NCI-H187 treated with DMSO at 0.1 percent for 48 hours (cell line): ENCODE measurements around the gene PCED1B.
"Not testable (repeated sequence)": the region's sequence is repeated elsewhere in the genome, so short reads cannot be mapped to it uniquely, and the experiment has no call there.

Experiments
- DNase-seq: peaks from one replicate; lab custom pipeline; 2025; lab: John Stamatoyannopoulos, UW

PCED1B gene

GRCh38 chr12:47206450-47207339 is 127.3 kb downstream of the PCED1B start:
- no peak for DNase-seq

DNA sequence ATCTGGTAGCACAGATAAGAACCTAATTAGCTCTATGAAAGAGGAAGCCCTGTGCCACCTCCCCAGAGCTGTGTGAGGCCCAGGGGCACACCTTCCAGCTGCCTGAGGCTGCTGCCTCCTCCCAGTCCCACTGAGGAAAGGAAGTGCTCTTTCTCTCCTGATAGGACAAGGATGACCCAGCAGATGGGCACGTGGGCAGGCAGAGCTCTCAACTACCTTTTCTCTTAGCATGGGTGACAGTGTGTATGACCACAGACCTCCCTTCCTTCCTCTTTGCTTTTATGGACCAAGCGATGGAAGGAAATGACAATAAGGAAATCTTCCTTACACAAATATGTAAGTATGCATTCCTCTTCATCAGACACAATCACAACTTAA is 127.9 kb downstream of the PCED1B start:
- no peak for DNase-seq

DNA sequence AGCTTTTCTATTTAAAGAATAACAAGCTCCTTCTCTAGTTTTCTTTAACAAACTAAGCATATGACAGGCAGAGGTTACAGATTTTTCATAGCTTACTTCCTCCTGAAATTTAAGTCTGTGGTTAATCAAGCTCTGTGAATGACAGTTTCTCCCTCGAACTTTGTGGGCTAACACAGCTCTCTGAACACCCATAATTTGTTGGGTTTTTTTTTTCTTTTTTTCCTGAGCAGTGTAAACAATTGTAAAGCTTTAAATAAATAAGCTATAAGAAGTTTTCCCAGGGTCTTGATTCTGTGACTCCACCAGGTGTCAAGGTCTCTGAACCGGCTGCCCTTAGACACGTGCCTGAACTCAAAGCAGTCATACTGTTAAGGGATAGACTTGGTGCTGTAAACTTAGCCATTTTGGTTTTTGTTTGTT is 128.4 kb downstream of the PCED1B start:
- DNase-seq, result no peak

DNA sequence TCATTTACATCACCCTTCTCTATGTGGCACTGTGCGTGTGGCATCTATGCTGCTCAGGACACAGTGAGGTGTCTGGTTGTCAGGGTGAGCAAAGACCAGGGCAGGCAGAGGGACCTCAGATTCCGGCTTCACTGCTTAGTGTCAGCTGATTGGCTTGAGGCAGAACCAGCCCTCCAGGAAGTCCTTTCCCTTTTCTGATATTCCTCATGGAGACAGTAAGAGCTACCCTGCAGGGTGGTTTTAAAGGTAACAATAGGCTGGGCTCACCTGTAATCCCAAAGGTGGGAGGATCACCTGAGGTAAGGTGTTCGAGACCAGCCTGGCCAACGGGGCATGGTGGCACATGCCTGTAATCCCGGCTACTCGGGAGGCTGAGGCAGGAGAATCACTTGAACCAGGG is 129.6 kb downstream of the PCED1B start:
- no peak for DNase-seq

DNA sequence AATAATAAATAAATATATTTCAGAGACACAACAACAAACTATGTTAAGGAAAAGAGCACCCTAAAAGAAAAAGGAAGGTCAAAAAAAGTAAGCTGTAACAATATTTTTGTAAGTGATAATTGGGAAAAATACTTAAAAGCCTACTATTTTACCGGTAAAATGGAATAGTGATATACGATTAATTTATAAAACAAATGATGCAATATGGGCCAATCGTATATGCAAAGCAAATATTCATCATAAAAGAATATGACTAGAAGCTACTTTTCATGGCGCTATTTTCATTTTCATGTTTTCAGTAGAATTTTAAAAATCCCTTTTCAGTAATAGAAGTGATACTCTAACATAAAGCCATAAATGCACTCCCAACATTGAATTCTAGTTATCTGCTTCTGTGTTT is 131.4 kb downstream of the PCED1B start:
- DNase-seq, result no peak

- DNase-seq, result no peak
Measured at GRCh38 chr12:47212701-47213039, 133.2 kb downstream of the PCED1B start.

DNA sequence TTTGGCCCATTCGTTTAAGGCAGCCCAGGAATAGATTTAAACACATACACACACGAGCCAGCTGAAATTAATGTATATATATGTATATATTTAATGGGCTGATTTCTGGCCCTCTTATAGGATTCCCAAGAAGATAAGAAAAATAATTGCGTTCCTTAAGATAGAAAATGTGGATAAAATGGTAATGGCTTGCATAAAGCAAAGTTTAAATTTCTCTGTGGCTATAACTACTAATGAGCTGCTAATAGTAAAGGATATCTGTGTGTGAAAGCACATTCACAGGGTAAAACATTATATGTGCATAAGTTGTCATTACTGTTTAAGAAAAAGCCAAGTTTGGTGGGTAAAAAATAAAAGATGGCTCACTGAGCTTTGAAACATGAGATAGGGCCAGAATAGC is 134.0 kb downstream of the PCED1B start:
- no peak for DNase-seq

- DNase-seq, result no peak
Measured at GRCh38 chr12:47214001-47214619, 134.7 kb downstream of the PCED1B start.

DNA sequence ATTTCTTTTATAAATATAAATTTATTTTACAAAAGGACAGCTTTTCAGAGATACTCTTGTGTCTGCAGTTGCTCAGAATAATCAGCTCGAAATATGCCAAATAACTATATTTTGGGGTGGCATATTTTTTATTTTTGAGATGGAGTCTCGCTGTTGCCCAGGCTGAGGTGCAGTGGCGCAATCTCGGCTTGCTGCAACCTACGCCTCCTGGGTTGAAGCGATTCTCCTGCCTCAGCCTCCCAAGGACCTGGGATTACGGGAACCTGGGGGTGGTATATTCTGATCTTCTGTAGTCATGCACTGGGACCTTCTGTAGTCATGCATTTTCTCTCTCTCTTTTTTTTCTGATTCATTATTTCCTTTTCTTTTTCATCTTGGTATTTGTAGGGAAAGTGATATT is 135.3 kb downstream of the PCED1B start:
- DNase-seq, result no peak

DNA sequence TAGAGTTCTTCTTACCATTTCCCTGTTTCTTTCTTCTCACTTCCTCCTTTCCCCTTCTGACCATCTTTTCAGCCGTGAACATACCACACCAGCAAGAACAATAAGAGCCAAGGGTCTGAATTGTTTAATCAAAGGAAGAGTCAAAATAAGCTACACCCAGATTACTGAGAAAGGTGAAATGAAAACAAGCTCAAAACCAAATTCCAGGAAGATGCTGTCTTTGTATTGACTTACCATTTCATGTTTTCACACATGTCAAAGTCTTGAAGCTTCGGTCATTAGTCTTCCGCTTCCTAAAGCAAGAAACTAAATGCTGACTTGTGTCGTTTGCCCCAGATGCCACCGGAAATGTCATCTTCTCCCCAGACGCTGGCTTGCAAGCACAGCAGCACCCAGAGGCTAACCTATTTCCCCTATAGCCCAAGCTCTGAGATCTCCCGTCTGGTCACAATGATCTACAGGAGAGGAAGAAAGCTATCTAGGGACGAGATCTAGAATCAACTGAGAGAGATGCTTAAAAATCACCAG is 136.8 kb downstream of the PCED1B start:
- DNase-seq, result no peak

GRCh38 chr12:47217595-47217869 is 138.1 kb downstream of the PCED1B start:
- DNase-seq, result not testable (repeated sequence)

- DNase-seq, result no peak
Measured at GRCh38 chr12:47218191-47218654, 138.8 kb downstream of the PCED1B start.

GRCh38 chr12:47219243-47219642 is 139.8 kb downstream of the PCED1B start:
- no peak for DNase-seq

DNA sequence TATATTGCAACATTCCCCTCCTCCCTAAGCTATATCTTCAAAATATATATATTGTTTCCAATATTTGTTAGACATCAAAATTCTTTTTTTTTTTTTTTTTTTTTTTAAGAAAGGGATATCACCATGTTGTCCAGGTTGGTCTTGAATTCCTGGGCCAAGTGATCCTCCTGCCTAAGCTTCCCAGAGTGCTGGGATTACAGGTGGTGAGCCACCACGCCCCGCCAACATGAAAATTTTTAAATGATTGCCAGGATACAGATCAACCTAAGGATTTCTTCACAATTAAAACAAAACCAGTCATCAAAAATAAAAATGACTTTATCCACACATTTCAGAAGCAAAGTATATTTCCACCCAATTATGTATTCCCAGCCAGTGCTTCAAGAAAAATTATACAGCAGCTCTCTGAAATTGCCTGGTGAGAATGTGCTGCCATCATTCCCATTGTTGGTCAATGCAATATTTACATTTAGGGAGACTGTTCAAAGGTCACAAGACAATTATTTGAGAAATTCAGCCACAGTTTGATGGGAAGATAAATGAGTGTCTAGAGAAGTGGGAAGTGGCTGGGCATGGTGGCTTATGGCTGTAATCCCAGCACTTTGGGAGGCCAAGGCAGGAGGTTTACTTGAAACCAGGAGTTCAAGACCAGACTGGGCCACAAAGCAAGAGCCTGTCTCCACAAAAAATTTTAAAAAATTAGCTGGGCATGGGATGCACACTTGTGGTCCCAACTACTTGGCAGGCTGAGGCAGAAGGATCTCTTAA is 142.0 kb downstream of the PCED1B start:
- DNase-seq, result no peak

- no peak for DNase-seq
Measured at GRCh38 chr12:47222520-47223030, 143.2 kb downstream of the PCED1B start.

- no peak for DNase-seq
Measured at GRCh38 chr12:47223031-47223847, 143.8 kb downstream of the PCED1B start.

GRCh38 chr12:47223848-47224213 is 144.4 kb downstream of the PCED1B start:
- no peak for DNase-seq

DNA sequence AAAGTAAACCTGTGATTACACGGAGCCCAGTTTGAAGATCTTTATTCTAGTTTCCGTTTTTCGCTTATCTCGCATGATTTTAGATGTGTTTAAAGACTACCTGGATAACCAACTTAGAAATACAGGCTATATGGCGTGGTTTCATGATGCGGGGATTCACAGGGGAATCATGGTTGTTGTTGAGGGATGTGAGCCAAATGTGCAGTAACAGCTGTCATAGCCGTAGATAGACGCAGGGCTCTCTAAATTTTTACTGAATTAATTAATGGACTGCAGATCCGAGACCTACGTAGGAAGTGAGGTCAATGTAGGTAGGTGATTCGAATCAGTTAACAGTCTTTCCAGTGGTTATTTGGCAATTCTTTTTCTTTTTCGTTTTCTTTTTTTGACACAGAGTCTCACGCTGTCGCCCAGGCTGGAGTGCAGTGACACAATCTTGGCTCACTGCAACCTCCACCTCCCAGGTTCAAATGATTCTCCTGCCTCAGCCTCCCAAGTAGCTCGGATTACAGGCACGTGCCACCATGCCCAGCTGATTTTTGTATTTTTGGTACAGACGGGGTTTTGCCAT is 145.2 kb downstream of the PCED1B start:
- no peak for DNase-seq

DNA sequence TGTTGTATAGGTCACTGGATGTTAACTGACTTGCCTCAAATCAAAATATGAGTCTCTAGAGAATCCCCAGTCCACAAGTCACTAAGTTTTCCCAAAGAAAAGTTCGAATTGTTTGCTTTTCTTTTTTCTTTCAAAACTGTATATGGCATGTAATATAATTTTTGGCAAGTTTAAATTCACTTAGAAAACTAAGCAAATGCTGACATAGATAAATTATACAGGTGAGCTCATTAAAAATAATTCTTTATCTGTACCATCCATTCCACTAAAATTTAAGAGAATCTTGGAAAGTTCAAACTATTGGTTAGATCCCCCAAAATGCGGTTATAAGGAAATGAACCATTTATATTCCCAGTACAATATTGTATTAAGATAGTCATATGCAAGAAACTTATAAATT is 145.9 kb downstream of the PCED1B start:
- no peak for DNase-seq

DNA sequence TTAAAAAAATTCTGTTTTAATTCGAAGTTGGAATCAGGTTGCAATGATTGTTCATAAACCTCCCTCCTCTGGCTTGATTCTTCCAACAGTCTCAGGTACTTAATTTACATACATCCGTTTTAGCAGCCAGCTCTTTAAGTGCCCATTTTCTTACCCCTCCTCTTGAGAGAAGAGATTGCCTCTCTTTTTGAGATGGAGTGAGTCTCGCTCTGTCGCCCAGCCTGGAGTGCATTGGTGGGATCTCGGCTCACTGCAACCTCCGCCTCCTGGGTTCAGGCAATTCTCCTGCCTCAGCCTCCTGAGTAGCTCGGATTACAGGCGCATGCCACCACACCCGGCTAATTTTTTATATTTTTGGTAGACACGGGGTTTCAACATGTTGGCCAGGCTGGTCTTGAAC is 146.8 kb downstream of the PCED1B start:
- no peak for DNase-seq

GRCh38 chr12:47228802-47229201 is 149.4 kb downstream of the PCED1B start:
- DNase-seq, result no peak
